ES-I3 (cell line): ENCODE results near the gene RBMX.

ENCODE experiments used
- H3K36me3 ChIP-seq: 2 replicates; pipeline ENCODE4 v1.6.1; 2013; ENCODE audit warnings: mild to moderate bottlenecking, low read length, control low read depth, moderate library complexity; ENCODE audit not compliant: insufficient read depth
- H3K4me1 ChIP-seq: 2 replicates; pipeline ENCODE4 v1.6.1; 2013; ENCODE audit warnings: mild to moderate bottlenecking, control low read depth, low read length; ENCODE audit not compliant: insufficient read depth
- H3K9ac ChIP-seq: 2 replicates; pipeline ENCODE4 v1.6.1; 2013; ENCODE audit warnings: low read depth, mild to moderate bottlenecking, low read length, moderate library complexity
- H3K9me3 ChIP-seq: 2 replicates; pipeline ENCODE4 v1.6.1; 2013; ENCODE audit warnings: mild to moderate bottlenecking, low read length, moderate library complexity; ENCODE audit not compliant: control insufficient read depth, insufficient read depth

Gene RBMX

GRCh38 chrX:136839196-136839595 lies 41.3 kb downstream of the RBMX start:
- Histone ChIP-seq H3K4me1 (no peaks in the 10 kb centered on the region), H3K9ac (no peak overlapping the region), H3K36me3 (no peaks in the 10 kb centered on the region), H3K9me3 (no peaks in the 10 kb centered on the region)

DNA sequence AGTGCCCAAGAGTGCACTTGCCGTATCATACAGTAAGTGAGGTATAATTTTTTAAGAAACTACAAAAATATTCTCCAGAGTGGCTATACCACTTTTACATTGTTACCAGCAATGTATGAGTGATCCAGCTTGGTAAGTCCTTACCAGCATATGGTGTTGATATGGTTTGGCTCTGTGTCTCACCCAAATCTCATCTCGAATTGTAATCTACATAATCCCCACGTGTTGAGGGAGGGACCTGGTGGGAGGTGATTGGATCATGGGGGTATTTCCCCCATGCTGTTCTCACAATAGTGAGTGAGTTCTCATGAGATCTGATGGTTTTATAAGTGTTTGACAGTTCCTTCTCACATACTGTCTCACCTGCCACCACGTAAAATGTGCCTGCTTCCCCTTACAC lies 44.8 kb downstream of the RBMX start:
- no peak overlapping the region for H3K9ac ChIP-seq
- H3K9me3 ChIP-seq: no peaks in the 10 kb centered on the region; the same call in 1 of the 2 replicates
- H3K4me1 ChIP-seq: no peaks in the 10 kb centered on the region

DNA sequence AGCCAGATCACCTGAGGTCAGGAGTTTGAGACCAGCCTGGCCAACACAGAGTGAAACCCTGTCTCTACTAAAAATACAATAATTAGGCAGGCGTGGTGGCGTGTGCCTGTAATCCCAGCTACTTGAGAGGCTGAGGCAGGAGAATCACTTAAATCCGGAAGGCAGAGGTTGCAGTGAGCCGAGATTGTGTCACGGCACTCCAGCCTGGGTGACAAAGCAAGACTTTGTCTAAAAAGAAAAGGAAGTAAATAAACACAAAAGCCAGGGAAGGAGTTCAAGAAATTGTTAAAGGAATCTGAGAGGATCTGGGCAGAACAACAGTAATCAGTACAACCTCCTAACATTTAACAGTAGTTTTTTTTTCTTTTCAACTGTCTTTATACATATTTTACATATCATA lies 51.1 kb downstream of the RBMX start:
- Histone ChIP-seq H3K9ac (no peak overlapping the region), H3K9me3 (peaks cover 3% of the 10 kb centered on the region; the same call in 1 of the 2 replicates), H3K36me3 (no peaks in the 10 kb centered on the region), H3K4me1 (no peaks in the 10 kb centered on the region)

More for the DNA sequence above, 44.8 kb downstream of the RBMX start:
- no peaks in the 10 kb centered on the region for H3K36me3 ChIP-seq

GRCh38 chrX:136828830-136829229 lies 51.7 kb downstream of the RBMX start:
- Histone ChIP-seq H3K36me3 (no peaks in the 10 kb centered on the region), H3K9ac (no peak overlapping the region), H3K4me1 (no peaks in the 10 kb centered on the region), H3K9me3 (peaks cover 6% of the 10 kb centered on the region; the same call in 1 of the 2 replicates)

GRCh38 chrX:136827026-136827425 lies 53.5 kb downstream of the RBMX start:
- peaks cover 6% of the 10 kb centered on the region; the same call in 1 of the 2 replicates for H3K9me3 ChIP-seq
- H3K9ac ChIP-seq: no peak overlapping the region
- no peaks in the 10 kb centered on the region for H3K36me3 ChIP-seq
- no peaks in the 10 kb centered on the region for H3K4me1 ChIP-seq

- peaks cover 9% of the 10 kb centered on the region; the same call in 1 of the 2 replicates for H3K9me3 ChIP-seq
- no peaks in the 10 kb centered on the region for H3K4me1 ChIP-seq
- no peaks in the 10 kb centered on the region for H3K36me3 ChIP-seq
- H3K9ac ChIP-seq: no peak overlapping the region
These were observed 54.8 kb downstream of the RBMX start for GRCh38 chrX:136825771-136826170.
